ENCODE measurements around the gene BPIFB1. TPM values are rescaled to one million over a fixed set of nuclear protein-coding genes. Genes with fewer than 3 reads are reported as not detected.

The BPIFB1 gene
- total RNA-seq, 1 donor from 2014 or later: not detected

DNA sequence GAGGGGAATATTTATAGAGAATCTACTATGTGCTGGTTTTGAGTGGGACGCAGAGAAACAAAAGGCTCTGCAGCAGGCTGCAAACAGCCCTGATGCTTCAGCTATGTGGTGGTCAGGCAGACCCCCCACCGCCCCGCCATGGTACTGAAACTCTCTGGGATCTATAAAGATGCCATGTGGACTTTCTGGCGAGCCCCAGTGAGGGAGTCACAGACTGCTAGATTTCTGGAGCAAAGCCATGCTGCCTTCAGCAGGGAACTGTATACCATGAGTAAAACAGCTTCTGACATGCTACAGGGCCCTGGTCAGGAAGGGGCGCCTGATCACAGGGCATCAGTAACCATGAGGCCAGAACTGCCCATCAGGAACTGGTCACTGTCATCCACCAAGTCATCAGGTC, 19.2 kb upstream of the BPIFB1 start:
- Mint-ChIP-seq H3K36me3 (ENCODE audit: unreplicated experiment) (peaks cover 4% of the 10 kb centered on the region), H3K27me3 (ENCODE audit: unreplicated experiment) (no peaks in the 10 kb centered on the region), H3K27ac (ENCODE audit: unreplicated experiment) (no peak overlapping the region), H3K4me3 (ENCODE audit: unreplicated experiment) (no peak overlapping the region), H3K4me1 (ENCODE audit: low read depth, unreplicated experiment) (peaks cover 11% of the 10 kb centered on the region), H3K9me3 (ENCODE audit: unreplicated experiment) (no peaks in the 10 kb centered on the region)
- TF ChIP-seq, protein P1, sequence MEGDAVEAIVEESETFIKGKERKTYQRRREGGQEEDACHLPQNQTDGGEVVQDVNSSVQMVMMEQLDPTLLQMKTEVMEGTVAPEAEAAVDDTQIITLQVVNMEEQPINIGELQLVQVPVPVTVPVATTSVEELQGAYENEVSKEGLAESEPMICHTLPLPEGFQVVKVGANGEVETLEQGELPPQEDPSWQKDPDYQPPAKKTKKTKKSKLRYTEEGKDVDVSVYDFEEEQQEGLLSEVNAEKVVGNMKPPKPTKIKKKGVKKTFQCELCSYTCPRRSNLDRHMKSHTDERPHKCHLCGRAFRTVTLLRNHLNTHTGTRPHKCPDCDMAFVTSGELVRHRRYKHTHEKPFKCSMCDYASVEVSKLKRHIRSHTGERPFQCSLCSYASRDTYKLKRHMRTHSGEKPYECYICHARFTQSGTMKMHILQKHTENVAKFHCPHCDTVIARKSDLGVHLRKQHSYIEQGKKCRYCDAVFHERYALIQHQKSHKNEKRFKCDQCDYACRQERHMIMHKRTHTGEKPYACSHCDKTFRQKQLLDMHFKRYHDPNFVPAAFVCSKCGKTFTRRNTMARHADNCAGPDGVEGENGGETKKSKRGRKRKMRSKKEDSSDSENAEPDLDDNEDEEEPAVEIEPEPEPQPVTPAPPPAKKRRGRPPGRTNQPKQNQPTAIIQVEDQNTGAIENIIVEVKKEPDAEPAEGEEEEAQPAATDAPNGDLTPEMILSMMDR (IDR thresholded peaks at IDR 0.05; ENCODE audit: partially characterized antibody, unreplicated experiment): no peak
- DNase-seq: no peak

DNA sequence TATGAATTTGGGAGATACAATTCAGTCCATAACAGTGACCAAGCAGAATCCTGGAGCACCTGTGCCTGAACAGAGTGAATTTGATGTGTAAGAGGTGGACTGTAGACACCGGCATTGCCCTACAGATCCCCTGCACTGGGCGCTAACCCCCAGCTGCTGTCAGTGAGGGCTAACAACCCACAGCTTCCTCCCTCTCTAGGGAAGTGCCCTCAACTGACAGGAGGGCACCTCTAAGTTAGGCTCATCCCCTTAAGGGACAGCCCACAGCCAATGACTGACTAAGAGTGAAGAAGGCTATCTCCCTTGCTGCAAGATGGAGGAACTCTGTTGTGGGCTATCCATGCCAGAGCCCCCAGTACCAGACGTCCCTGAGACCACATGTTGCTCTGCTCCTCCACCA, 15.3 kb upstream of the BPIFB1 start:
- Mint-ChIP-seq H3K9me3 (ENCODE audit: unreplicated experiment) (no peaks in the 10 kb centered on the region), H3K4me3 (ENCODE audit: unreplicated experiment) (no peak overlapping the region), H3K27ac (ENCODE audit: unreplicated experiment) (no peak overlapping the region), H3K27me3 (ENCODE audit: unreplicated experiment) (no peaks in the 10 kb centered on the region), H3K4me1 (ENCODE audit: low read depth, unreplicated experiment) (peaks cover 1% of the 10 kb centered on the region), H3K36me3 (ENCODE audit: unreplicated experiment) (no peaks in the 10 kb centered on the region)
- TF ChIP-seq, protein P1 (IDR thresholded peaks at IDR 0.05; ENCODE audit: partially characterized antibody, unreplicated experiment): no peak
- DNase-seq: no peak

DNA sequence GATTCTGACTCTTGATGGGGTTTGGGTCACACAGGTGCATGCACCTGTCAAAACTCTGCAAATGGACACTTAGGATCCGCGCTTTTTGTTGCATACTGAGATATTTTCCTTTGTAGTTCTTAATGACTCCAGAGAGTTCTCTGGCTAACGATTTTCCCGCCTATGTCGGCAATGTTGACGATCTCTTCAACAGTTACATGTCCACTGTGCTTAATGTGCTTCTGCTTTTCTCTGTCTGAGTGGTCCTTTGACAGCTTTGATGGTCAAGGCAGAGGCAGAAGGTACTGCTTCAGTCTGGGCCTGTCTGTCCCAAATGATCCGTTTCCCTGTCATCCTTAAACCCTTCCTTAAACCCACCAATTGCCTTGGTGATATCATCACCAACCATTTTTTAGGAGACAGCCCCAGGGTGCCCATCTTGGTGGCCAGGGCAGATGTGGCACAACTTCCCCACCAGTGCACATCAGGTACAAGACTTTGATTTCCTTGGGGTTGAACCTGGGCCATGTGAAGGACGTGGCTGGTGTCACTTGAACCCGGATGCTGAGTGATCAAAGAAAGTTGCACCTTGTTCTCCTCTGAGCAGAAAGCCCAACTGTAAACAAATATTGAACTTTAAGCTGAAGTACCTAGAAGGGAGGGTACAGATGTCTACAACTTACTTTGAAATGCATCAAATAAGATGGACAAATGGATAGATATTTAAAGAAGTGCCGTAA, 10.7 kb upstream of the BPIFB1 start:
- Mint-ChIP-seq H3K27me3 (ENCODE audit: unreplicated experiment) (peaks cover 2% of the 10 kb centered on the region), H3K36me3 (ENCODE audit: unreplicated experiment) (no peaks in the 10 kb centered on the region), H3K4me1 (ENCODE audit: low read depth, unreplicated experiment) (peaks cover 4% of the 10 kb centered on the region), H3K9me3 (ENCODE audit: unreplicated experiment) (no peaks in the 10 kb centered on the region), H3K27ac (ENCODE audit: unreplicated experiment) (no peak overlapping the region), H3K4me3 (ENCODE audit: unreplicated experiment) (no peak overlapping the region)
- TF ChIP-seq, protein P1 (IDR thresholded peaks at IDR 0.05; ENCODE audit: partially characterized antibody, unreplicated experiment): no peak
- DNase-seq: no peak

DNA sequence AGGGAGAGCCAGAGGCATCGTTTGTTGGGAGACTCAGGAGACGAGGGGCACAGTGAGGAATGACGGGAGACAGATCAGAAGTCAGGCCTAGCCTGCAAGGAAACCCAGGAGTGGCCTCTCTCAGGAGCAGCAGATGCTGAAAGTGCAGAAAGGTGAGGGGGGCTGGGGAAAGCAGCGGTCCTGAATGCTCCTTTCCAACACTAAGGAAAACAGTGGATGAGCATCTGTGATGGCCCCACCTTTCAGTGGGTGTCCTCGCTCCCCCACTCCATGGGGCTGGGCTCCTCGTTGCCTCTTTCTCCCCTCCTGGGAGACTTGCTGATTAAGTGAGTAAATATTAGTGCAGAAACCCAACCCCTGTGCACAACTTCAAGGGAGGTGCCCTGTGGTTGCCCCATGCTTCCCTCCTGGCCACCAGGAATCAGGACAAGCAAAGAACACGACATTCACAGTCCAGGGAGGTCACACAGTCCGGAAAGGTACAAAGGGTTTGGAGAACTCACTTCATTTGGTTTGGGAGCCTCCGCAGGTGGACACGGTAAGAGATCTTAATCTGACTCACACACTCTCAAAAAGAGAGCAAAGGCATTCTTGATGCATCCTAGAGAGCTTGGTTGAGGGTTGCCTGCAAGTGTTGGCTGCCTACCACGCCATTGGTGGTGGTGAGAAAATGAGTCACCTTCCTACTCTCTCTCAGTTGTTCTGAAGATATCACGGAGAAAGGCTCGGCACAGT, 9.7 kb upstream of the BPIFB1 start:
- Mint-ChIP-seq H3K27me3 (ENCODE audit: unreplicated experiment) (peaks cover 2% of the 10 kb centered on the region), H3K9me3 (ENCODE audit: unreplicated experiment) (peaks cover 3% of the 10 kb centered on the region), H3K4me3 (ENCODE audit: unreplicated experiment) (no peak overlapping the region), H3K27ac (ENCODE audit: unreplicated experiment) (no peak overlapping the region), H3K36me3 (ENCODE audit: unreplicated experiment) (no peaks in the 10 kb centered on the region), H3K4me1 (ENCODE audit: low read depth, unreplicated experiment) (peaks cover 10% of the 10 kb centered on the region)
- DNase-seq: no peak
- TF ChIP-seq, protein P1 (IDR thresholded peaks at IDR 0.05; ENCODE audit: partially characterized antibody, unreplicated experiment): no peak

DNA sequence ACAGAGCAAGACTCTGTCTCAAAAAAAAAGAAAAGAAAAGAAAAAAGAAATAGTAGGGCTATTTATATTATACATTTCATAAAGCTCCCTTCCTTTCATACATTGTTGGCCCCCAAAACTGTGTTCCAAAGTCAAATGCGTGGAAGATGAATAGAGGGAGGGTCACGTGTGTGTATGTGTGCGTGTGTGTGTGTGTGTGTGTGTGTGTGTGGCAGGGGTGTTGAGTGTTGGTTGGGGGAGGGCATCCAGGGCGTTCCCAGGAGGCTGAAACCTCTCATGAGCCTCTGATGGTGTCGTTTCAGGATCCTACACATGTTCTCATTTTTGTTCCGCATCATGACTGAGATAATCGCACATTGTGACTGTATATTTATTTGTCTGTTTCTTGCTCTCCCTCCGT, 7.8 kb upstream of the BPIFB1 start:
- no peak overlapping the region for H3K27ac Mint-ChIP-seq (ENCODE audit: unreplicated experiment)
- H3K9me3 Mint-ChIP-seq (ENCODE audit: unreplicated experiment): peaks cover 3% of the 10 kb centered on the region
- TF ChIP-seq, protein P1 (IDR thresholded peaks at IDR 0.05; ENCODE audit: partially characterized antibody, unreplicated experiment): no peak
- peaks cover 7% of the 10 kb centered on the region for H3K27me3 Mint-ChIP-seq (ENCODE audit: unreplicated experiment)
- no peaks in the 10 kb centered on the region for H3K36me3 Mint-ChIP-seq (ENCODE audit: unreplicated experiment)
- H3K4me1 Mint-ChIP-seq (ENCODE audit: low read depth, unreplicated experiment): peaks cover 15% of the 10 kb centered on the region
- DNase-seq: no peak
- H3K4me3 Mint-ChIP-seq (ENCODE audit: unreplicated experiment): no peak overlapping the region

All from glutamatergic neuron (in vitro differentiated cells).